AG04449 (cell line): ENCODE measurements around the gene SAMD5.

Experiments
- CTCF ChIA-PET: fragments of 350-600 bp; formaldehyde crosslinking; extraction: SDS; loops from one replicate; lab custom pipeline; 2021; ENCODE audit warnings: antibody characterized with exemption; lab: Yijun Ruan, JAX
- POLR2A ChIA-PET: fragments of 400-600, 350-600 bp; formaldehyde crosslinking; extraction: SDS; loops from one replicate; lab custom pipeline; 2020; ENCODE audit warnings: antibody characterized with exemption, inconsistent platforms; lab: Yijun Ruan, JAX
- DNase-seq: peaks from one replicate; pipeline ENCODE4 v3.0.0-alpha.2; 2010; ENCODE audit warnings: low read depth, low spot score
- H3K4me3 ChIP-seq: 2 replicates; pipeline ENCODE4 v1.5.1; 2011; ENCODE audit warnings: low read depth, mild to moderate bottlenecking, control low read depth, low read length
- CTCF ChIP-seq: IDR thresholded peaks from one replicate; pipeline ENCODE4 v1.5.1; 2011; ENCODE audit warnings: mild to moderate bottlenecking, moderate library complexity, low read length, control low read depth, inconsistent platforms; ENCODE audit not compliant: insufficient read depth; ENCODE audit errors: missing control alignments

The SAMD5 gene

GRCh38 chr6:147611992-147612391 lies 103.5 kb downstream of the SAMD5 start:
- DNase-seq: no peak
- CTCF ChIA-PET: no interaction called here
- no peak overlapping the region for H3K4me3 ChIP-seq
- POLR2A ChIA-PET: no interaction called here
- TF ChIP-seq CTCF: no peak

- TF ChIP-seq CTCF: no peak
- POLR2A ChIA-PET: interaction anchor here (0.6 kb wide), 1 partner anchor 85 kb away, joined by 3 read pairs; no protein-coding TSS in a partner anchor
- H3K4me3 ChIP-seq: no peak overlapping the region
- no peak for DNase-seq
- CTCF ChIA-PET: interaction anchor here (1.2 kb wide), 1 partner anchor 11 kb away, joined by 3 read pairs; no protein-coding TSS in a partner anchor
These were observed 106.0 kb downstream of the SAMD5 start for GRCh38 chr6:147614501-147614900.

- ChIA-PET CTCF (no interaction called here), POLR2A (no interaction called here)
- no peak for TF ChIP-seq CTCF
- no peak for DNase-seq
- no peak overlapping the region for H3K4me3 ChIP-seq
These were observed 107.4 kb downstream of the SAMD5 start for GRCh38 chr6:147615659-147616456.

GRCh38 chr6:147617366-147617765 lies 108.9 kb downstream of the SAMD5 start:
- no peak for DNase-seq
- no peak for TF ChIP-seq CTCF
- POLR2A ChIA-PET: no interaction called here
- no peak overlapping the region for H3K4me3 ChIP-seq
- CTCF ChIA-PET: no interaction called here

GRCh38 chr6:147618457-147618856 lies 110.0 kb downstream of the SAMD5 start:
- no peak overlapping the region for H3K4me3 ChIP-seq
- TF ChIP-seq CTCF: no peak
- CTCF ChIA-PET: no interaction called here
- POLR2A ChIA-PET: no interaction called here
- no peak for DNase-seq

GRCh38 chr6:147618927-147619326 lies 110.4 kb downstream of the SAMD5 start:
- no peak for DNase-seq
- CTCF ChIA-PET: no interaction called here
- TF ChIP-seq CTCF: no peak
- POLR2A ChIA-PET: no interaction called here
- H3K4me3 ChIP-seq: no peak overlapping the region
